SK-N-MC (cell line): Measurements from ENCODE around the gene ZG16.
"Not testable (repeated sequence)": the region's sequence is repeated elsewhere in the genome, so short reads cannot be mapped to it uniquely, and the experiment has no call there.

Experiments used
- DNase-seq: peaks from one replicate; pipeline ENCODE4 v3.0.0-alpha.2; 2011; ENCODE audit warnings: low read depth, low spot score
- H3K27ac ChIP-seq: fragments of 200-600 bp; sonication (generic); 2 replicates; pipeline ENCODE4 v1.5.1; 2016; ENCODE audit warnings: mixed run types
- H3K36me3 ChIP-seq: fragments of 200-600 bp; sonication (generic); 2 replicates; pipeline ENCODE4 v1.6.1; 2017; ENCODE audit warnings: antibody characterized with exemption, low read length, mixed read lengths; ENCODE audit not compliant: insufficient read depth
- H3K4me3 ChIP-seq: fragments of 200-600 bp; sonication (generic); 2 replicates; pipeline ENCODE4 v1.5.1; 2016
- H3K9ac ChIP-seq: fragments of 200-600 bp; sonication (generic); 2 replicates; pipeline ENCODE4 v1.8.0; 2017; ENCODE audit warnings: mixed run types, mixed read lengths; ENCODE audit not compliant: insufficient read length
- H3K9me3 ChIP-seq: fragments of 200-600 bp; sonication (generic); 2 replicates; pipeline ENCODE4 v1.6.1; 2017; ENCODE audit warnings: low read depth, mild to moderate bottlenecking, antibody characterized with exemption, low read length, moderate library complexity, mixed read lengths
- EZH2 ChIP-seq: fragments of 200-600 bp; sonication (generic); IDR thresholded peaks from one replicate; pipeline ENCODE4 v1.6.1; 2017; ENCODE audit warnings: antibody characterized with exemption
- FOXP2 ChIP-seq: optimal IDR thresholded peaks from 2 replicates; pipeline ENCODE3; 2011; ENCODE audit warnings: mild to moderate bottlenecking, moderate library complexity; ENCODE audit not compliant: insufficient read depth; ENCODE audit errors: extremely low read length, control extremely low read depth
- POLR2AphosphoS5 ChIP-seq: IDR thresholded peaks from 2 replicates; pipeline ENCODE4 v1.6.1; 2012; ENCODE audit warnings: mild to moderate bottlenecking, low read depth, low read length, borderline replicate concordance

The ZG16 gene

DNA sequence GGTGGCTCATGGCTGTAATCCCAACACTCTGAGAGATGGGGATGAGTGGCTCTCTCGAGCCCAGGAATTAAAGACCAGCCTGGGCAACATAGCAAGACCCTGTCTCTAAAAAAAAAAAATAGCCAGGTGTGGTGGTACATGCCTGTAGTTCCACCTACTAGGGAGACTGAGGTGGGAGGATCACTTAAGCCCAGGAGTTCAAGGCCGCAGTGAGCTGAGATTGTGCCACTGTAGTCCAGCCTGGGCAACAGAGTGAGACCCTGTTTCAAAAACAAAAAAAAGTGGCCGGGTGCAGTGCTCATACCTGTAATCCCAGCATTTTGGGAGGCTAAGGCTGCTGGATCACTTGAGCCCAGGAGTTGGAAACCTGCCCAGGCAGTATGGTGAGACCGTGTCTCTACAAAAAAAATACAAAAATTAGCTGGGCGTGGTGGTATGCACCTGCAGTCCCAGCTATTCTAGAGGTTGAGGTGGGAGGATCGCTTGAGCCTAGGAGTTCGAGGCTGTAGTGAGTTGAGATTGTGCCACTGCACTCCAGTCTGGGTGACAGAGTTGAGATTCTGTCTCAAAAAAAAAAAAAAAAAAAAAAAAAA, 35.3 kb upstream of the ZG16 start:
- no peak for DNase-seq
- no peaks in the 10 kb centered on the region for H3K36me3 ChIP-seq
- H3K27ac ChIP-seq: no peak overlapping the region
- no peak overlapping the region for H3K9ac ChIP-seq
- no peak overlapping the region for H3K4me3 ChIP-seq
- no peak for TF ChIP-seq FOXP2
- no peak for TF ChIP-seq POLR2AphosphoS5
- no peak for TF ChIP-seq EZH2
- H3K9me3 ChIP-seq: no peaks in the 10 kb centered on the region

DNA sequence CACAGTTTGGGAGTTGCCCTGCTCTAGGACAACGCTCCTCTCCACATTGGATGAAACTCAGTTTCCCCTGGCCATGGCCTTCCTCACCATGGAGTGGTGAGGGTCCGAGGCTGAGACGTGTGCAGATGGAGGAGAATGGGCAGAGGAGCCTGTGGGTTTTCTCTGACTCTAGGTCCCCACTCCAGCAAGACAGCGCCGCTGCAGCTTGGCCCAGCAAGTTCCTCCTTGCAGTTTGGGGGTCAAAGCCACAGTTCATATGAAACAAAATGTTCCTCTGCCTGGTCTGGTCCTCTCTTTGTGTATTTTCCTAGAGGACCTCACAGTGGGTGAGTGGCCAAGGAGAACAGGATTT, 34.6 kb upstream of the ZG16 start:
- Histone ChIP-seq H3K4me3 (no peak overlapping the region), H3K36me3 (no peaks in the 10 kb centered on the region), H3K9ac (no peak overlapping the region), H3K9me3 (no peaks in the 10 kb centered on the region), H3K27ac (no peak overlapping the region)
- no peak for DNase-seq
- TF ChIP-seq FOXP2 (no peak), POLR2AphosphoS5 (no peak), EZH2 (no peak)

GRCh38 chr16:29743827-29744531, 34.1 kb upstream of the ZG16 start:
- Histone ChIP-seq H3K27ac (no peak overlapping the region), H3K9me3 (no peaks in the 10 kb centered on the region), H3K9ac (no peak overlapping the region), H3K4me3 (no peak overlapping the region), H3K36me3 (no peaks in the 10 kb centered on the region)
- TF ChIP-seq POLR2AphosphoS5 (no peak), EZH2 (no peak), FOXP2 (no peak)
- no peak for DNase-seq

DNA sequence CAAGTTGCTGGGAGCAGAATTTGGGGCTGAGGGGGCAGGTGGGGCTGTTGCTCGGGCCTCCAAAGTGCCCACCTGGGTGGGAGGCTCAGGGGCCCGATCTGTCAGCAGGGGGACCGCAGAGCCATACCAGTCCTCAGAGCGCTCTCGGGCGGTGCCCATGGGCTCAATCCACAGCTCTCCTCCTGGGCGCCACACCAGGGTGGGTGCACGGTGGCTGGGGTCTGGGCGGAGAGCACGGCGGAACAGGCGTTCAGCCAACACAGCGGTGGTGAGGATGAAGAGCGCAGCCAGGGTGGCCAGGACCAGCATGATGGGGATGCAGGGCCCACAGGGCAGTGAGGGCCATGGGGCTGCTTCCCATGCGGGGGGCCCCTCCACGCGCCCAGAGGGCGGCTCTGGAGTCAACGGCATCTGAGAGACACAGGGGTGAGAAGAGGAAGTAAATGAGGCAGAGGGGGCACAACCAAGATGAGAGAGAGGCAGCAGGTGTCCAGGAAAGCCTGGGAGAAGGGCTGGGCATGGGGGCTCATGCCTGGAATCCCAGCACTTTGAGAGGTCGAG, 33.4 kb upstream of the ZG16 start:
- Histone ChIP-seq H3K4me3 (no peak overlapping the region), H3K9me3 (no peaks in the 10 kb centered on the region), H3K36me3 (no peaks in the 10 kb centered on the region), H3K27ac (no peak overlapping the region), H3K9ac (no peak overlapping the region)
- TF ChIP-seq EZH2 (no peak), FOXP2 (no peak), POLR2AphosphoS5 (no peak)
- no peak for DNase-seq

DNA sequence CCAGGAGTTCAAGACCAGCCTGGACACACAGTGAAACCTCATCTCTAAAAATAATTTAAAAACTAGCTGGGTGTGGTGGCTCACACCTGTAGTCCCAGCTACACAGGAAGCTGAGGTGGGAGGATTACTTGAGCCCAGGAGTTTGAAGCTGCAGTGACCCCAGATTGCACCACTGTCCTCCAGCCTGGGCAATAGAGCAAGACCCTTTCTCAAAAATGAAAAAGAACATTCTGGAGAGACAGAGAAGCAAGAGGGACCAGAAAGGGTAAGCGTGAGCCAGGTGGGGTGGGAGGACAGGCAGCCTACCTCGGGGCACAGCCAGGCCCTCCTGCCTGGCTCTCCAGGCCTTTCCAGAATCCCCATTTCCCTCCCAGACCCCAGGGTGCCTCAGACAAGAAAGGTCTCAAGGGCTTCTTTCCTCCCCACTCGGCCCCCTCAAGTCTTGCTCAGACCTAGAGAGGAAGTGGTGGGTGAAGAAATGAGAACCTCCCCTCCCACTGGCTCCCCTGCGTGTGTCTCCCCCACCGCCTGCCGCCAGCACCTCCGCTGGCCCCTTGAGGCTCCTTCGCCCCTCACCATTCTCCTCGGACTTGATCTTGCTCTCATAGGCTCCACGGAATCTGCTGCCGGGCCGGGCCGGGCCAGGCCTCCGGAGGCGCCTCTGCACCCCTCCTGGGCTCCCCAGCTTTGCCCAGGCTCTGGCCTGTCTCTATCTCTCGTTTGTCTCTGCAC, 32.8 kb upstream of the ZG16 start:
- H3K9ac ChIP-seq: no peak overlapping the region
- no peak overlapping the region for H3K4me3 ChIP-seq
- no peak overlapping the region for H3K27ac ChIP-seq
- no peak for DNase-seq
- TF ChIP-seq POLR2AphosphoS5 (no peak), EZH2 (no peak), FOXP2 (no peak)
- H3K9me3 ChIP-seq: no peaks in the 10 kb centered on the region
- H3K36me3 ChIP-seq: no peaks in the 10 kb centered on the region

- TF ChIP-seq EZH2: no peak
- no peak for TF ChIP-seq POLR2AphosphoS5
- no peak for TF ChIP-seq FOXP2
- H3K4me3 ChIP-seq: no peak within 1 kb of the TSS
Observed at GRCh38 chr16:29745853-29746345, 32.2 kb upstream of the ZG16 start, which contains the start of gene C16orf54. TSS of gene C16orf54 (minus strand) at chr16:29745990. CDS start at chr16:29744951, 1,039 bp downstream.

DNA sequence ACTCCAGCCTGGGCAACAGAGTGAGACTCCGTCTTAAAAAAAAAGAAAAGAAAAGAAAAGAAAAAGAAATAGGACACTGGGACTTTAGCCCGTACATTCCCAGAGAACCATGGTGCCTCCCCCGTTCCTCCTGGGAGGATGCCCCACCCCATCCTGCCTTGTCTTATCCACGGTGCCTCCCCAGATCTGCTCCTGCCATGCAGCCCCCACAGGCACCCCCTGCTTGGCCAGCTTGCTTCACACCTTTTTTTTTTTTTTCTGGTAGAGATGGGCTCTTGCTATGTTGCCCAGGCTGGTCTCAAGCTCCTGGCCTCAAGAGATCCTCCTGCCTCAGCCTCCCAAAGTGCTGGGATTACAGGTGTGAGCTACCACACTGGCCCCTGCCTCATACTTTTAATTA, 31.5 kb upstream of the ZG16 start:
- H3K4me3 ChIP-seq, DNase-seq, H3K9me3 ChIP-seq, H3K36me3 ChIP-seq, H3K9ac ChIP-seq, H3K27ac ChIP-seq: not testable (repeated sequence)

More at GRCh38 chr16:29745853-29746345, 32.2 kb upstream of the ZG16 start, which contains the start of gene C16orf54:
- no peak within 1 kb of the TSS for H3K27ac ChIP-seq
- no peak for DNase-seq
- H3K9ac ChIP-seq: no peak within 1 kb of the TSS
- H3K36me3 ChIP-seq: no peaks in the 10 kb centered on the region
- no peaks in the 10 kb centered on the region for H3K9me3 ChIP-seq

DNA sequence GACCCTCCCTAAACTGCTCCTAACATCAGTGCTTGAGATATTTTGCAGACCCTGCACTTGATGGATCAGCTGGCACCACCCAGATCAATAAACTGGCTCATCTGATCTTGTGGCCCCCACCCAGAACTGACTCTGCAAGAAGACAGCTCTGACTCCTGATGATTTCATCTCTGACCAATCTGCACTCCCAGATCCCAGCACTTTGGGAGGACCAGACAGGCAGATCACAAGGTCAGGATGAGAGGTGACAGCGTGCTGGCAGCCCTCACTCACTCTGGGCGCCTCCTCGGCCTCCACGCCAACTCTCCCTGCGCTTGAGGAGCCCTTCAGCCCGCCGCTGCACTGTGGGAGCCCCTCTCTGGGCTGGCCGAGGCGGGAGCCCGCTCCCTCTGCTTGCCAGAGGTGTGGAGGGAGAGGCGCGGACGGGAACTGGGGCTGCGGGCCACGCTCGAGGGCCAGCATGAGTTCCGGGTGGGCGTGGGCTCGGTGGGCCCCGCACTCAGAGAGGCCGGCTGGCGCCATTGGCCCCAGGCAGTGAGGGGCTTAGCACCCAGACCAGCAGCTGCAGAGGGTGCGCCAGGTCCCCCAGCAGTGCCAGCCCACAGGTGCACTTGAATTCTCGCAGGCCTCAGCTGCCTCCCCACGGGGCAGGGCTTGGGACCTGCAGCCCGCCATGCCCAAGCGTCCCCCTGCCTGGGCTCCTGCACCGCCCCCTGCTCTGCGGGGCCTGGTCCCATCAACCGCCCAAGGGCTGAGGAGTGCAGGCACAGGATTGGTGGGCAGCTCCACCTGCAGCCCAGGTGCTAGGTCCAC, 29.9 kb upstream of the ZG16 start:
- H3K9me3 ChIP-seq: no peaks in the 10 kb centered on the region
- no peak overlapping the region for H3K27ac ChIP-seq
- no peak for DNase-seq
- no peak overlapping the region for H3K4me3 ChIP-seq
- H3K36me3 ChIP-seq: no peaks in the 10 kb centered on the region
- TF ChIP-seq POLR2AphosphoS5 (no peak), FOXP2 (no peak), EZH2 (no peak)
- no peak overlapping the region for H3K9ac ChIP-seq

DNA sequence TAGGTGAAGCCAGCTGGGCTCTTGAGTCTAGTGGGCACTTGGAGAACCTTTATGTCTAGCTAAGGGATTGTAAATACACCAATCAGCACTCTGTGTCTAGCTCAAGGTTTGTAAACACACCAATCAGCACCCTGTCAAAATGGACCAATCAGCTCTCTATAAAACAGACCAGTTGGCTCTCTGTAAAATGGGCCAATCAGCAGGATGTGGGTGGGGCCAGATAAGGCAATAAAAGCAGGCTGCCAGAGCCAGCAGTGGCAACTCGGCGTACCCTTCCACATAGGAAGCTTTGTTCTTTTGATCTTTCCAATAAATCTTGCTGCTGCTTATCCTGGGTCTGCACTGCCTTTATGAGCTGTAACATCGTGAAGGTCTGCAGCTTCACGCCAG, 29.3 kb upstream of the ZG16 start:
- not testable (repeated sequence) for H3K36me3 ChIP-seq

More for the DNA sequence above, 29.3 kb upstream of the ZG16 start:
- not testable (repeated sequence) for H3K4me3 ChIP-seq, H3K9me3 ChIP-seq, H3K27ac ChIP-seq, DNase-seq, H3K9ac ChIP-seq
